Right cardiac atrium (tissue), 5 donors: Measurements from ENCODE around the gene GPR119. TPM values are rescaled to one million over a fixed set of nuclear protein-coding genes. Genes with fewer than 3 reads are reported as not detected.
"Not testable (repeated sequence)": the region's sequence is repeated elsewhere in the genome, so short reads cannot be mapped to it uniquely, and the experiment has no call there.

Experiments
- ATAC-seq, 2 donors: fragments of 200-7000 bp; cut with Tn5 transposase; one replicate each; pipeline versions ENCODE4 v1.8.0 to v1.9.1; 2020; ENCODE audit warnings: moderate library complexity in 2 of 2, mild to moderate bottlenecking in 1 of 2
- DNase-seq, 3 donors: peaks; one replicate each; pipeline ENCODE4 v3.0.0-alpha.2; 2020
- H3K27ac ChIP-seq: one replicate; pipeline ENCODE4 v1.5.1; 2013; ENCODE audit warnings: mild to moderate bottlenecking, low read length, control low read depth, moderate library complexity
- H3K27me3 ChIP-seq: one replicate; pipeline ENCODE4 v1.6.1; 2013; ENCODE audit not compliant: control insufficient read depth, insufficient read depth
- H3K4me1 ChIP-seq: one replicate; pipeline ENCODE4 v1.6.1; 2013; ENCODE audit warnings: low read length; ENCODE audit not compliant: control insufficient read depth, insufficient read depth
- H3K4me3 ChIP-seq: one replicate; pipeline ENCODE4 v1.5.1; 2013; ENCODE audit warnings: low read length, control low read depth
- H3K9me3 ChIP-seq: one replicate; pipeline ENCODE4 v1.6.1; 2013; ENCODE audit warnings: low read length; ENCODE audit not compliant: control insufficient read depth
- WGBS: extraction: QIAGEN DNeasy Blood & Tissue Kit; methylation state at CpG from one replicate; pipeline ENCODE4 v1.1.7; 2013; 5-methylcytosine and 5-hydroxymethylcytosine counted together
- intact Hi-C, 4 donors: fragments of 100-400 bp; cut with DNase I; formaldehyde crosslinking; loops; one replicate each; pipeline versions ENCODE4 v1.11.0 to v1.14.0; 2022 to 2023
- long read RNA-seq, 4 donors: library from polyadenylated mRNA; unstranded; transcript quantifications; one replicate each; pipeline ENCODE4 v2.0.0, GENCODE V29; 2020 to 2021
- polyA plus RNA-seq: library from polyadenylated mRNA; stranded (reverse); fragments of 200-250 nt; gene quantifications from one replicate; pipeline ENCODE4 v1.2.3, GENCODE V29; 2013
- total RNA-seq, 4 donors: library from RNA; stranded (reverse); fragmentation: NEBNext Ultra II Directional; extraction: Animal tissue kit (Norgen Biotek cat#: 25700); gene quantifications; one replicate each; pipeline ENCODE4 v1.2.1, GENCODE V29; 2021
- donor health status: healthy with polysubstance abuse.
- donor health status: DM: no; HTN: yes; CAD: no.
- donor health status: DM: no; HTN: no; CAD: no.
- donor health status: DM: no; HTN: yes; CAD: no; lungs with severe emphysema.
- donor health status: DM: yes; HTN: yes; CAD: no.

GPR119 gene
- total RNA-seq: not detected
- polyA plus RNA-seq: not detected
- long read RNA-seq, donor 1: 0 reads
- long read RNA-seq, donor 2: 0 reads
- long read RNA-seq, donor 3: 0 reads
- long read RNA-seq, donor 4: 0 reads

GRCh38 chrX:130385520-130385919, at the start of gene GPR119:
Gene GPR119 (minus strand): TSS chrX:130385674. CDS start chrX:130385447, 227 bp downstream.
- intact Hi-C loops: no loop called here
- no peak within 1 kb of the TSS for H3K27ac ChIP-seq
- DNase-seq (no peak), ATAC-seq (no peak)
- H3K4me3 ChIP-seq: no peak within 1 kb of the TSS
- WGBS: 77% methylated on average over 4 of the region's 4 CpGs
- H3K27me3 ChIP-seq: no peaks in the 10 kb centered on the region
- no peaks in the 10 kb centered on the region for H3K4me1 ChIP-seq
- H3K9me3 ChIP-seq: no peaks in the 10 kb centered on the region

- H3K4me3 ChIP-seq, H3K27me3 ChIP-seq, H3K27ac ChIP-seq, H3K9me3 ChIP-seq, intact Hi-C loops, DNase-seq, ATAC-seq, H3K4me1 ChIP-seq: not testable (repeated sequence)
- WGBS: 70% methylated on average over 5 of the region's 5 CpGs
These were observed 43.8 kb upstream of the GPR119 start for GRCh38 chrX:130429236-130429635.

- H3K9me3 ChIP-seq: no peaks in the 10 kb centered on the region
- no peaks in the 10 kb centered on the region for H3K27me3 ChIP-seq
- no peak overlapping the region for H3K27ac ChIP-seq
- intact Hi-C loops: no loop called here
- WGBS: 90% methylated on average over 6 of the region's 6 CpGs
- no peaks in the 10 kb centered on the region for H3K4me1 ChIP-seq
- DNase-seq: no peak
- ATAC-seq: no peak
- no peak overlapping the region for H3K4me3 ChIP-seq
These were observed 41.1 kb upstream of the GPR119 start for GRCh38 chrX:130426531-130426930.

GRCh38 chrX:130419263-130419662, 33.8 kb upstream of the GPR119 start:
- H3K27me3 ChIP-seq: no peaks in the 10 kb centered on the region
- H3K9me3 ChIP-seq: no peaks in the 10 kb centered on the region
- H3K4me3 ChIP-seq: no peak overlapping the region
- no peaks in the 10 kb centered on the region for H3K4me1 ChIP-seq
- H3K27ac ChIP-seq: no peak overlapping the region
- DNase-seq: no peak
- intact Hi-C loops: no loop called here
- no peak for ATAC-seq
- 85% methylated on average over 2 of the region's 2 CpGs for whole genome bisulfite sequencing

GRCh38 chrX:130418740-130419139, 33.3 kb upstream of the GPR119 start:
- H3K9me3 ChIP-seq: no peaks in the 10 kb centered on the region
- no peak for DNase-seq
- H3K27ac ChIP-seq: no peak overlapping the region
- no peak for ATAC-seq
- no peaks in the 10 kb centered on the region for H3K4me1 ChIP-seq
- intact Hi-C loops: no loop called here
- WGBS: 88% methylated on average over 4 of the region's 4 CpGs
- no peaks in the 10 kb centered on the region for H3K27me3 ChIP-seq
- H3K4me3 ChIP-seq: no peak overlapping the region

GRCh38 chrX:130418066-130418465, 32.6 kb upstream of the GPR119 start:
- 63% methylated on average over 2 of the region's 2 CpGs for WGBS

GRCh38 chrX:130416785-130417184, 31.3 kb upstream of the GPR119 start:
- H3K27ac ChIP-seq: no peak overlapping the region
- no peak for DNase-seq
- no peak for ATAC-seq
- no peaks in the 10 kb centered on the region for H3K27me3 ChIP-seq
- H3K4me1 ChIP-seq: no peaks in the 10 kb centered on the region
- intact Hi-C loops: no loop called here
- H3K9me3 ChIP-seq: no peaks in the 10 kb centered on the region
- no peak overlapping the region for H3K4me3 ChIP-seq
- 85% methylated on average over 4 of the region's 4 CpGs for WGBS

More at GRCh38 chrX:130418066-130418465, 32.6 kb upstream of the GPR119 start:
- ATAC-seq: no peak
- no peak overlapping the region for H3K4me3 ChIP-seq
- H3K4me1 ChIP-seq: no peaks in the 10 kb centered on the region
- H3K27me3 ChIP-seq: no peaks in the 10 kb centered on the region
- intact Hi-C loops: no loop called here
- H3K9me3 ChIP-seq: no peaks in the 10 kb centered on the region
- DNase-seq: no peak
- H3K27ac ChIP-seq: no peak overlapping the region

- intact Hi-C loops: no loop called here
- 94% methylated on average over 7 of the region's 7 CpGs for WGBS
- no peaks in the 10 kb centered on the region for H3K27me3 ChIP-seq
- H3K27ac ChIP-seq: no peak overlapping the region
- ATAC-seq (no peak), DNase-seq (no peak)
- no peaks in the 10 kb centered on the region for H3K4me1 ChIP-seq
- no peaks in the 10 kb centered on the region for H3K9me3 ChIP-seq
- no peak overlapping the region for H3K4me3 ChIP-seq
These were observed 29.7 kb upstream of the GPR119 start for GRCh38 chrX:130415201-130415600.

- no peak for DNase-seq
These were observed 29.3 kb upstream of the GPR119 start for GRCh38 chrX:130414800-130415199.

GRCh38 chrX:130413415-130413814, 27.9 kb upstream of the GPR119 start:
- 34% methylated on average over 2 of the region's 2 CpGs for WGBS
- H3K9me3 ChIP-seq: no peaks in the 10 kb centered on the region
- peak in 1 of 3 donors; percentile 20 for DNase-seq
- no peak overlapping the region for H3K27ac ChIP-seq
- no peak overlapping the region for H3K4me3 ChIP-seq
- H3K4me1 ChIP-seq: no peaks in the 10 kb centered on the region
- ATAC-seq: peak; percentile 59 to 64
- intact Hi-C loops: no loop called here
- no peaks in the 10 kb centered on the region for H3K27me3 ChIP-seq

More at GRCh38 chrX:130414800-130415199, 29.3 kb upstream of the GPR119 start:
- Histone ChIP-seq H3K4me3 (no peak overlapping the region), H3K9me3 (no peaks in the 10 kb centered on the region), H3K27me3 (no peaks in the 10 kb centered on the region), H3K4me1 (no peaks in the 10 kb centered on the region), H3K27ac (no peak overlapping the region)
- ATAC-seq: no peak
- intact Hi-C loops: no loop called here
- WGBS: 96% methylated on average over 5 of the region's 5 CpGs

GRCh38 chrX:130402208-130402684, 16.8 kb upstream of the GPR119 start:
- ATAC-seq (no peak), DNase-seq (no peak)
- H3K4me1 ChIP-seq: no peaks in the 10 kb centered on the region
- intact Hi-C loops: no loop called here
- peak overlapping the region; percentile 96 for H3K27ac ChIP-seq
- peak overlapping the region; percentile 93 for H3K4me3 ChIP-seq
- WGBS: under 1% methylated on average over 13 of the region's 13 CpGs
- no peaks in the 10 kb centered on the region for H3K9me3 ChIP-seq
- H3K27me3 ChIP-seq: no peaks in the 10 kb centered on the region
